GM23338 (cell line): ENCODE measurements around the gene FUT8. TPM values are rescaled to one million over a fixed set of nuclear protein-coding genes. Genes with fewer than 3 reads are reported as not detected.

Experiments
- ATAC-seq: fragments of 200-7000 bp; cut with Tn5 transposase; 3 replicates; pipeline ENCODE4 v1.9.1; 2020
- DNase-seq: peaks from one replicate; pipeline ENCODE4 v3.0.0-alpha.2; 2015; ENCODE audit warnings: low spot score
- H2AFZ ChIP-seq: fragments of 200-600 bp; sonication (generic); 2 replicates; pipeline ENCODE4 v1.8.0; 2016; ENCODE audit warnings: antibody characterized with exemption, mild to moderate bottlenecking, moderate library complexity
- H3F3A ChIP-seq: fragments of 200-600 bp; sonication (generic); replicated peaks from 2 replicates; pipeline ENCODE4 v1.8.0; 2017; ENCODE audit warnings: antibody characterized with exemption, mixed run types, low read depth
- H3K27ac ChIP-seq: fragments of 200-600 bp; sonication (generic); 2 replicates; pipeline ENCODE4 v1.6.1; 2016; ENCODE audit warnings: low read depth
- H3K27me3 ChIP-seq: fragments of 200-600 bp; sonication (generic); 2 replicates; pipeline ENCODE4 v1.8.0; 2016; ENCODE audit warnings: mild to moderate bottlenecking, mixed run types, moderate library complexity; ENCODE audit not compliant: insufficient read depth
- H3K36me3 ChIP-seq: fragments of 200-600 bp; sonication (generic); 2 replicates; pipeline ENCODE4 v1.8.0; 2016; ENCODE audit warnings: mild to moderate bottlenecking; ENCODE audit not compliant: insufficient read depth
- H3K4me1 ChIP-seq: fragments of 200-600 bp; sonication (generic); 2 replicates; pipeline ENCODE4 v1.8.0; 2016; ENCODE audit warnings: mild to moderate bottlenecking, moderate library complexity; ENCODE audit not compliant: insufficient read depth
- H3K4me2 ChIP-seq: fragments of 200-600 bp; sonication (generic); 2 replicates; pipeline ENCODE4 v1.7.1; 2017; ENCODE audit warnings: mixed run types
- H3K4me3 ChIP-seq: fragments of 200-600 bp; sonication (generic); 2 replicates; pipeline ENCODE4 v1.6.1; 2016; ENCODE audit warnings: mixed run types
- H3K79me2 ChIP-seq: fragments of 200-600 bp; sonication (generic); replicated peaks from 2 replicates; pipeline ENCODE4 v1.8.0; 2017; ENCODE audit warnings: mild to moderate bottlenecking; ENCODE audit not compliant: insufficient read depth
- H3K9me2 ChIP-seq: fragments of 200-600 bp; sonication (generic); 2 replicates; pipeline ENCODE4 v1.8.0; 2017; ENCODE audit not compliant: insufficient read depth
- H4K20me1 ChIP-seq: fragments of 200-600 bp; sonication (generic); replicated peaks from 2 replicates; pipeline ENCODE4 v1.8.0; 2017; ENCODE audit warnings: mild to moderate bottlenecking; ENCODE audit not compliant: insufficient read depth
- H3K27ac Mint-ChIP-seq: 2 replicates; pipeline ENCODE4 v1.8.0; 2020; ENCODE audit warnings: inconsistent platforms, mild to moderate bottlenecking, moderate library complexity, mixed read lengths
- H3K27me3 Mint-ChIP-seq: 3 replicates; pipeline ENCODE4 v1.8.0; 2022; ENCODE audit warnings: low read depth, mild to moderate bottlenecking, moderate library complexity, mixed read lengths, inconsistent platforms; ENCODE audit not compliant: insufficient read depth, poor library complexity
- H3K36me3 Mint-ChIP-seq: 3 replicates; pipeline ENCODE4 v1.8.0; 2021; ENCODE audit warnings: low read depth, mild to moderate bottlenecking, inconsistent platforms, moderate library complexity, mixed read lengths
- H3K4me1 Mint-ChIP-seq: 3 replicates; pipeline ENCODE4 v1.8.0; 2020; ENCODE audit warnings: mild to moderate bottlenecking, inconsistent platforms, mixed read lengths
- H3K4me3 Mint-ChIP-seq: 3 replicates; pipeline ENCODE4 v1.8.0; 2021; ENCODE audit warnings: moderate library complexity, mild to moderate bottlenecking, inconsistent platforms, mixed read lengths
- H3K9me3 Mint-ChIP-seq: 3 replicates; pipeline ENCODE4 v1.8.0; 2020; ENCODE audit warnings: moderate library complexity, mild to moderate bottlenecking, inconsistent platforms, mixed read lengths
- CREB1 ChIP-seq: fragments of 250-450 bp; sonication (Bioruptor Pico); IDR thresholded peaks from 2 replicates; pipeline ENCODE4 v1.5.0; 2020; ENCODE audit warnings: low read depth, mild to moderate bottlenecking, moderate library complexity
- CTCF ChIP-seq, 2 experiments: fragments of 200-600 bp in 1 of 2; sonication (generic) in 1 of 2; conservative IDR thresholded peaks; 2 replicates each; pipeline versions ENCODE4 v1.5.1 to v1.6.1; 2016 to 2017; ENCODE audit warnings: antibody characterized with exemption in 2 of 2, low read depth in 2 of 2, mild to moderate bottlenecking in 2 of 2, moderate library complexity in 1 of 2
- EZH2 ChIP-seq: fragments of 200-600 bp; sonication (generic); IDR thresholded peaks from one replicate; pipeline ENCODE4 v1.8.0; 2017; ENCODE audit warnings: antibody characterized with exemption, mild to moderate bottlenecking, low read depth; ENCODE audit not compliant: unreplicated experiment
- EZH2phosphoT487 ChIP-seq: fragments of 200-600 bp; sonication (generic); IDR thresholded peaks from one replicate; pipeline ENCODE4 v1.8.1; 2018; ENCODE audit warnings: antibody characterized with exemption; ENCODE audit not compliant: unreplicated experiment
- NANOG ChIP-seq: IDR thresholded peaks from 2 replicates; pipeline ENCODE4 v1.6.1; 2016; ENCODE audit warnings: antibody characterized with exemption, borderline replicate concordance
- STAT1 ChIP-seq: IDR thresholded peaks from one replicate; pipeline ENCODE4 v1.6.1; 2016; ENCODE audit warnings: antibody characterized with exemption; ENCODE audit not compliant: unreplicated experiment
- ZNF114 ChIP-seq: fragments of 250-450 bp; sonication (Bioruptor Pico); IDR thresholded peaks from 2 replicates; pipeline ENCODE4 v1.5.0; 2020; ENCODE audit warnings: mild to moderate bottlenecking, moderate library complexity
- polyA plus RNA-seq: library from polyadenylated mRNA; unstranded; fragments of >200 nt; fragmentation: Nextera tagmentation; extraction: Ambion mirVana; gene quantifications from 2 replicates; pipeline ENCODE4 v1.2.1, GENCODE V29; 2016
- total RNA-seq: library from RNA; depleted of rRNA; stranded (reverse); fragments of >200 nt; shearing (Covaris generic); gene quantifications from 2 replicates; pipeline ENCODE4 v1.2.3, GENCODE V29; 2014
- TF ChIP-seq, protein P1 (sequence below): fragments of 250-450 bp; sonication (Bioruptor Pico); IDR thresholded peaks from 2 replicates; pipeline ENCODE4 v1.5.0; 2020; ENCODE audit warnings: mild to moderate bottlenecking, moderate library complexity
- TF ChIP-seq, protein P2 (sequence below): IDR thresholded peaks from 2 replicates; pipeline ENCODE4 v1.6.1; 2016; ENCODE audit warnings: antibody characterized with exemption
- TF ChIP-seq, protein P3 (sequence below): IDR thresholded peaks from one replicate; pipeline ENCODE4 v1.6.1; 2018; ENCODE audit warnings: antibody characterized with exemption; ENCODE audit not compliant: unreplicated experiment

FUT8 gene
- total and polyA plus RNA-seq, 2 experiments from 2014 or later, result 8.2 to 23.2 TPM

GRCh38 chr14:65469903-65470302, 57.4 kb downstream of the FUT8 start (continued):
- no peak for TF ChIP-seq CTCF (conservative IDR thresholded peaks at IDR 0.05; ENCODE audit: low read depth in 2 of 2)
- no peak for TF ChIP-seq EZH2phosphoT487
- TF ChIP-seq EZH2, result no peak

- Histone ChIP-seq H3K4me3 (no peak overlapping the region), H3K27ac (no peak overlapping the region), H3K27me3 (no peaks in the 10 kb centered on the region), H3K4me2 (0 out of 2 replicates have a peak overlapping the region, but pooled peaks have one; percentile 45), H3K4me1 (peaks cover 36% of the 10 kb centered on the region), H3K36me3 (no peaks in the 10 kb centered on the region), H3K79me2 (no peaks in the 10 kb centered on the region; the same call in 1 of the 2 replicates), H3F3A (no peaks in the 10 kb centered on the region), H2AFZ (no peak overlapping the region), H4K20me1 (no peaks in the 10 kb centered on the region), H3K9me2 (no peaks in the 10 kb centered on the region)
- Mint-ChIP-seq H3K36me3 (no peaks in the 10 kb centered on the region; the same call in 2 of the 3 replicates), H3K9me3 (no peaks in the 10 kb centered on the region), H3K4me1 (peaks cover 45% of the 10 kb centered on the region), H3K27ac (no peak overlapping the region), H3K4me3 (no peak overlapping the region), H3K27me3 (peaks cover 6% of the 10 kb centered on the region)
- ATAC-seq, result peak; percentile 62
- DNase-seq, result peak; percentile 36
- TF ChIP-seq ZNF114 (CRISPR knock-in tag), result no peak
- TF ChIP-seq NANOG, result no peak
- TF ChIP-seq, protein P1, sequence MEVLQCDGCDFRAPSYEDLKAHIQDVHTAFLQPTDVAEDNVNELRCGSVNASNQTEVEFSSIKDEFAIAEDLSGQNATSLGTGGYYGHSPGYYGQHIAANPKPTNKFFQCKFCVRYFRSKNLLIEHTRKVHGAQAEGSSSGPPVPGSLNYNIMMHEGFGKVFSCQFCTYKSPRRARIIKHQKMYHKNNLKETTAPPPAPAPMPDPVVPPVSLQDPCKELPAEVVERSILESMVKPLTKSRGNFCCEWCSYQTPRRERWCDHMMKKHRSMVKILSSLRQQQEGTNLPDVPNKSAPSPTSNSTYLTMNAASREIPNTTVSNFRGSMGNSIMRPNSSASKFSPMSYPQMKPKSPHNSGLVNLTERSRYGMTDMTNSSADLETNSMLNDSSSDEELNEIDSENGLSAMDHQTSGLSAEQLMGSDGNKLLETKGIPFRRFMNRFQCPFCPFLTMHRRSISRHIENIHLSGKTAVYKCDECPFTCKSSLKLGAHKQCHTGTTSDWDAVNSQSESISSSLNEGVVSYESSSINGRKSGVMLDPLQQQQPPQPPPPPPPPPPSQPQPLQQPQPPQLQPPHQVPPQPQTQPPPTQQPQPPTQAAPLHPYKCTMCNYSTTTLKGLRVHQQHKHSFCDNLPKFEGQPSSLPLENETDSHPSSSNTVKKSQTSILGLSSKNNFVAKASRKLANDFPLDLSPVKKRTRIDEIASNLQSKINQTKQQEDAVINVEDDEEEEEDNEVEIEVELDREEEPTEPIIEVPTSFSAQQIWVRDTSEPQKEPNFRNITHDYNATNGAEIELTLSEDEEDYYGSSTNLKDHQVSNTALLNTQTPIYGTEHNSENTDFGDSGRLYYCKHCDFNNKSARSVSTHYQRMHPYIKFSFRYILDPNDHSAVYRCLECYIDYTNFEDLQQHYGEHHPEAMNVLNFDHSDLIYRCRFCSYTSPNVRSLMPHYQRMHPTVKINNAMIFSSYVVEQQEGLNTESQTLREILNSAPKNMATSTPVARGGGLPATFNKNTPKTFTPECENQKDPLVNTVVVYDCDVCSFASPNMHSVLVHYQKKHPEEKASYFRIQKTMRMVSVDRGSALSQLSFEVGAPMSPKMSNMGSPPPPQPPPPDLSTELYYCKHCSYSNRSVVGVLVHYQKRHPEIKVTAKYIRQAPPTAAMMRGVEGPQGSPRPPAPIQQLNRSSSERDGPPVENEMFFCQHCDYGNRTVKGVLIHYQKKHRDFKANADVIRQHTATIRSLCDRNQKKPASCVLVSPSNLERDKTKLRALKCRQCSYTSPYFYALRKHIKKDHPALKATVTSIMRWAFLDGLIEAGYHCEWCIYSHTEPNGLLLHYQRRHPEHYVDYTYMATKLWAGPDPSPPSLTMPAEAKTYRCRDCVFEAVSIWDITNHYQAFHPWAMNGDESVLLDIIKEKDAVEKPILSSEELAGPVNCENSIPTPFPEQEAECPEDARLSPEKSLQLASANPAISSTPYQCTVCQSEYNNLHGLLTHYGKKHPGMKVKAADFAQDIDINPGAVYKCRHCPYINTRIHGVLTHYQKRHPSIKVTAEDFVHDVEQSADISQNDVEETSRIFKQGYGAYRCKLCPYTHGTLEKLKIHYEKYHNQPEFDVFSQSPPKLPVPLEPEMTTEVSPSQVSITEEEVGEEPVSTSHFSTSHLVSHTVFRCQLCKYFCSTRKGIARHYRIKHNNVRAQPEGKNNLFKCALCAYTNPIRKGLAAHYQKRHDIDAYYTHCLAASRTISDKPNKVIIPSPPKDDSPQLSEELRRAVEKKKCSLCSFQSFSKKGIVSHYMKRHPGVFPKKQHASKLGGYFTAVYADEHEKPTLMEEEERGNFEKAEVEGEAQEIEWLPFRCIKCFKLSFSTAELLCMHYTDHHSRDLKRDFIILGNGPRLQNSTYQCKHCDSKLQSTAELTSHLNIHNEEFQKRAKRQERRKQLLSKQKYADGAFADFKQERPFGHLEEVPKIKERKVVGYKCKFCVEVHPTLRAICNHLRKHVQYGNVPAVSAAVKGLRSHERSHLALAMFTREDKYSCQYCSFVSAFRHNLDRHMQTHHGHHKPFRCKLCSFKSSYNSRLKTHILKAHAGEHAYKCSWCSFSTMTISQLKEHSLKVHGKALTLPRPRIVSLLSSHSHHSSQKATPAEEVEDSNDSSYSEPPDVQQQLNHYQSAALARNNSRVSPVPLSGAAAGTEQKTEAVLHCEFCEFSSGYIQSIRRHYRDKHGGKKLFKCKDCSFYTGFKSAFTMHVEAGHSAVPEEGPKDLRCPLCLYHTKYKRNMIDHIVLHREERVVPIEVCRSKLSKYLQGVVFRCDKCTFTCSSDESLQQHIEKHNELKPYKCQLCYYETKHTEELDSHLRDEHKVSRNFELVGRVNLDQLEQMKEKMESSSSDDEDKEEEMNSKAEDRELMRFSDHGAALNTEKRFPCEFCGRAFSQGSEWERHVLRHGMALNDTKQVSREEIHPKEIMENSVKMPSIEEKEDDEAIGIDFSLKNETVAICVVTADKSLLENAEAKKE (CRISPR knock-in tag), result no peak
- TF ChIP-seq, protein P2, sequence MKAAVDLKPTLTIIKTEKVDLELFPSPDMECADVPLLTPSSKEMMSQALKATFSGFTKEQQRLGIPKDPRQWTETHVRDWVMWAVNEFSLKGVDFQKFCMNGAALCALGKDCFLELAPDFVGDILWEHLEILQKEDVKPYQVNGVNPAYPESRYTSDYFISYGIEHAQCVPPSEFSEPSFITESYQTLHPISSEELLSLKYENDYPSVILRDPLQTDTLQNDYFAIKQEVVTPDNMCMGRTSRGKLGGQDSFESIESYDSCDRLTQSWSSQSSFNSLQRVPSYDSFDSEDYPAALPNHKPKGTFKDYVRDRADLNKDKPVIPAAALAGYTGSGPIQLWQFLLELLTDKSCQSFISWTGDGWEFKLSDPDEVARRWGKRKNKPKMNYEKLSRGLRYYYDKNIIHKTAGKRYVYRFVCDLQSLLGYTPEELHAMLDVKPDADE, result no peak
- TF ChIP-seq STAT1, result no peak
- TF ChIP-seq, protein P3, sequence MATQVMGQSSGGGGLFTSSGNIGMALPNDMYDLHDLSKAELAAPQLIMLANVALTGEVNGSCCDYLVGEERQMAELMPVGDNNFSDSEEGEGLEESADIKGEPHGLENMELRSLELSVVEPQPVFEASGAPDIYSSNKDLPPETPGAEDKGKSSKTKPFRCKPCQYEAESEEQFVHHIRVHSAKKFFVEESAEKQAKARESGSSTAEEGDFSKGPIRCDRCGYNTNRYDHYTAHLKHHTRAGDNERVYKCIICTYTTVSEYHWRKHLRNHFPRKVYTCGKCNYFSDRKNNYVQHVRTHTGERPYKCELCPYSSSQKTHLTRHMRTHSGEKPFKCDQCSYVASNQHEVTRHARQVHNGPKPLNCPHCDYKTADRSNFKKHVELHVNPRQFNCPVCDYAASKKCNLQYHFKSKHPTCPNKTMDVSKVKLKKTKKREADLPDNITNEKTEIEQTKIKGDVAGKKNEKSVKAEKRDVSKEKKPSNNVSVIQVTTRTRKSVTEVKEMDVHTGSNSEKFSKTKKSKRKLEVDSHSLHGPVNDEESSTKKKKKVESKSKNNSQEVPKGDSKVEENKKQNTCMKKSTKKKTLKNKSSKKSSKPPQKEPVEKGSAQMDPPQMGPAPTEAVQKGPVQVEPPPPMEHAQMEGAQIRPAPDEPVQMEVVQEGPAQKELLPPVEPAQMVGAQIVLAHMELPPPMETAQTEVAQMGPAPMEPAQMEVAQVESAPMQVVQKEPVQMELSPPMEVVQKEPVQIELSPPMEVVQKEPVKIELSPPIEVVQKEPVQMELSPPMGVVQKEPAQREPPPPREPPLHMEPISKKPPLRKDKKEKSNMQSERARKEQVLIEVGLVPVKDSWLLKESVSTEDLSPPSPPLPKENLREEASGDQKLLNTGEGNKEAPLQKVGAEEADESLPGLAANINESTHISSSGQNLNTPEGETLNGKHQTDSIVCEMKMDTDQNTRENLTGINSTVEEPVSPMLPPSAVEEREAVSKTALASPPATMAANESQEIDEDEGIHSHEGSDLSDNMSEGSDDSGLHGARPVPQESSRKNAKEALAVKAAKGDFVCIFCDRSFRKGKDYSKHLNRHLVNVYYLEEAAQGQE, result no peak
- TF ChIP-seq EZH2, result no peak
- TF ChIP-seq CREB1 (CRISPR knock-in tag), result no peak
These were observed 57.9 kb downstream of the FUT8 start for GRCh38 chr14:65470404-65470880.
